Measurements from ENCODE around the gene KCTD19.
"Not testable (repeated sequence)": the region's sequence is repeated elsewhere in the genome, so short reads cannot be mapped to it uniquely, and the experiment has no call there.

KCTD19 gene

DNA sequence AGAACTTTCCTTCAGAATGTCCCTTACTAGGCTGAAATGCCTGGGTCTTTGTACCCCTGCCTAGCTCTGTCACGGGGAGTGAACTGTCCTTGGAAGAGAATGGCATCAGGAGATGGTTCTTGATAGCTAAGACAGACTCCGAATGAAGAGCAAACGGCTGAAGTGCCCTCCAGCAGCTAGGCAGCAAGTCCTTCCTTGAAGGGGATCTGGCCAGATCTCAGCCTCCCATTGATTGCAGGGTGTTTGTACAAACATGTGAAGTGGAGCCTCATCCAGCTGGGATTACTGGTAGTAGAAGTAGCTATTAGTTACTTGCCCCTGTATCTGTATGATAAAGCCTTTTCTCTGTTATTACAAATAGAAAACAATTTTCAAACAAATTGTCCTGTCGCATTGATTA lies 31.0 kb upstream of the KCTD19 start:
- TF ChIP-seq, protein P1, sequence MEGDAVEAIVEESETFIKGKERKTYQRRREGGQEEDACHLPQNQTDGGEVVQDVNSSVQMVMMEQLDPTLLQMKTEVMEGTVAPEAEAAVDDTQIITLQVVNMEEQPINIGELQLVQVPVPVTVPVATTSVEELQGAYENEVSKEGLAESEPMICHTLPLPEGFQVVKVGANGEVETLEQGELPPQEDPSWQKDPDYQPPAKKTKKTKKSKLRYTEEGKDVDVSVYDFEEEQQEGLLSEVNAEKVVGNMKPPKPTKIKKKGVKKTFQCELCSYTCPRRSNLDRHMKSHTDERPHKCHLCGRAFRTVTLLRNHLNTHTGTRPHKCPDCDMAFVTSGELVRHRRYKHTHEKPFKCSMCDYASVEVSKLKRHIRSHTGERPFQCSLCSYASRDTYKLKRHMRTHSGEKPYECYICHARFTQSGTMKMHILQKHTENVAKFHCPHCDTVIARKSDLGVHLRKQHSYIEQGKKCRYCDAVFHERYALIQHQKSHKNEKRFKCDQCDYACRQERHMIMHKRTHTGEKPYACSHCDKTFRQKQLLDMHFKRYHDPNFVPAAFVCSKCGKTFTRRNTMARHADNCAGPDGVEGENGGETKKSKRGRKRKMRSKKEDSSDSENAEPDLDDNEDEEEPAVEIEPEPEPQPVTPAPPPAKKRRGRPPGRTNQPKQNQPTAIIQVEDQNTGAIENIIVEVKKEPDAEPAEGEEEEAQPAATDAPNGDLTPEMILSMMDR (IDR thresholded peaks at IDR 0.05; ENCODE audit: insufficient read depth, missing control alignments): no peak
- FAIRE-seq: no peak
- no peak for DNase-seq (ENCODE audit: insufficient read length, low spot score)

DNA sequence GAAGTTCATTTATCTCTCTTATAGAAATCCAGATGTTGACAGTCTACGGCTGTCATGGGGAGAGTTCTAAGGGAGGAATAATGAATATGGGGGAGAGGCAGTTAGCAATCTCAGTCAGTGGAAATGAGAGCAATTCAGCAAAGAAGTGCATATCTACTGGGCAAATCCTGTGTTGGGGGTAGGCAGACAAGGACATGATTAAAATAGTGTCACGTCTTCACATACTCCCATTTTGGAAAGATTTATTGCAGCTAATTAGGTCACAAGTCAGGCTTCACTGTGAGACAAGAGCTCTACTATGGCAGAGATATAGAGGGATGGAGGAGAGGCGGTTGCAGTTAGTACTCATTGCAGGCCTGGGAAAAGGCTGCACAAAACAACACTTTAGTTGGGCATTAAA lies 29.9 kb upstream of the KCTD19 start:
- TF ChIP-seq, protein P1 (IDR thresholded peaks at IDR 0.05; ENCODE audit: insufficient read depth, missing control alignments): no peak
- no peak for DNase-seq (ENCODE audit: insufficient read length, low spot score)
- no peak for FAIRE-seq

GRCh38 chr16:67352463-67352862 lies 25.9 kb upstream of the KCTD19 start:
- not testable (repeated sequence) for FAIRE-seq; DNase-seq (ENCODE audit: insufficient read length, low spot score)

DNA sequence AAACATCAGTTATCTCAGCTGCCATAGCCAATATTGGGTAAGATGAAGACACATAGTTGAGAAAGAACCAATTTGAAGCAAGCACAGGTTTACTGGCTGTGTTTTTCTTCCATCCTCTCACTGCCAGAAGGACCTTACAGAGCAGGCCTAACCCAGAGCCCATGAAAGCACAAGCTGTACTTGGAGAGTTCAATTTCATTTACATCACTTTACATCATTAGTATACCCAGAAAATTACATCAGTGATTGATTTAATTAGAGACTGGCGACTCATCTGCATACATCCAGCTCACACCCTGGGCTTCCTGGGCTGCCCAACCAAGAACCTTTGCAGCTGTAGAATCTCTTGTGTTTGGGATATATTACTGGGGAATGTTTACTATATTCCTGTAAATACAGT lies 23.8 kb upstream of the KCTD19 start:
- DNase-seq (ENCODE audit: insufficient read length, low spot score) (no peak), FAIRE-seq (no peak)
- TF ChIP-seq, protein P1 (IDR thresholded peaks at IDR 0.05; ENCODE audit: insufficient read depth, missing control alignments): no peak

DNA sequence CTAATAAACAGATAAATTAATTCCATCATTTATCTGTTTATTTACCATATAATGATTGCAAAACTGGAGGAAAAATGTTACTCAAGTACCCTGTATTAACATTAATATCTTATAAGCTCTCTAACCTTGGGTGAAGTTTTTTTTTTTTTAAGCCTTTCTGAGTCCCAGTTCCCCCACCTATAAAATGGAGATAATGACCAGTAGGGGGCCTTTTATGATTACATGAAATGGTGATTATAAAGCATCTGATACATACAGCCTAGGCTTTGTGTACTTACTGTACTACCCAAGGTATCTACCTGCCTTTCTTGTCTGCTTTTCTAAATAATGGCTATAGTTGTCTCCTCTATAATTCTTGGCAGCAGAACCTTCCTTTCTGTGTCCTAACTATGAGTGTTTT lies 22.6 kb upstream of the KCTD19 start:
- FAIRE-seq (no peak), DNase-seq (ENCODE audit: insufficient read length, low spot score) (no peak)
- TF ChIP-seq, protein P1 (IDR thresholded peaks at IDR 0.05; ENCODE audit: insufficient read depth, missing control alignments): peak; percentile 50

DNA sequence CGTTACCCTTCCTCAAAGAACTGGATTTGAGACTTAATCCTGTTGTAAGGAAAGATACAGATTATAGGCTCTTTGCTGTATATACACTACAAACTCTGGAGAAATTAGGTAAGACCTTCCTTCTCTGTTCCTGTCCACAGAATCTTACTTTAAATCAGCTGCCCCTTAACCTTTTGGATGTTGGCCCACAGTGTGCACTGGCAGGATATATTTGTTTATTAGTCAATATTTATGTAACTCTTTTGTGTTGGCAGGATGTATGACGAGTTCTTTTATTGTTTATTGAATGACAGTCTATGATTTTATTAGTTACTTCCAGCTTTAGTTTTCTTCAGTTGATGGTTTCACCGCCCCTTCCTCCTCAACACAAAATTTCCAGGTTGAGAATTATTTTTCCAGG lies 19.8 kb upstream of the KCTD19 start:
- FAIRE-seq (no peak), DNase-seq (ENCODE audit: insufficient read length, low spot score) (no peak)
- TF ChIP-seq, protein P1 (IDR thresholded peaks at IDR 0.05; ENCODE audit: insufficient read depth, missing control alignments): no peak

DNA sequence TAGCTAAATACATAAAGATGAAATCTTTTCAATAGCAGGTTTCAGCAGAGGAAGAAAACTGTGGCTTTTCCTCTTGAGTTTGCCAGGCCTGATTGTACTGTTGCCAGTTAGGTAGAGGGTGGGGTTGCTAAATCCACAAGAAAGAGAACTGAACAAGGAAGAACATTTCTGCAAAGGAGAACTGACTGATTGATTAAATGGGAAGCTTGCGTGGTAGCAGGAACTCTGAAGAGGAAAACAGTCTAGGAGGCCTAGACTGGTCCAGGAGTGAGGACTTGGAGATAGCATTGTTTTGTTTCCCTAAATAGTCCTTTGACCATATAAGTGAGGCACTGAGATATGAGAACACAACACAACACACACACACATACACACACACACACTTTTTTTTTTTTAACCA lies 18.9 kb upstream of the KCTD19 start:
- DNase-seq (ENCODE audit: insufficient read length, low spot score) (no peak), FAIRE-seq (no peak)
- TF ChIP-seq, protein P1 (IDR thresholded peaks at IDR 0.05; ENCODE audit: insufficient read depth, missing control alignments): no peak

DNA sequence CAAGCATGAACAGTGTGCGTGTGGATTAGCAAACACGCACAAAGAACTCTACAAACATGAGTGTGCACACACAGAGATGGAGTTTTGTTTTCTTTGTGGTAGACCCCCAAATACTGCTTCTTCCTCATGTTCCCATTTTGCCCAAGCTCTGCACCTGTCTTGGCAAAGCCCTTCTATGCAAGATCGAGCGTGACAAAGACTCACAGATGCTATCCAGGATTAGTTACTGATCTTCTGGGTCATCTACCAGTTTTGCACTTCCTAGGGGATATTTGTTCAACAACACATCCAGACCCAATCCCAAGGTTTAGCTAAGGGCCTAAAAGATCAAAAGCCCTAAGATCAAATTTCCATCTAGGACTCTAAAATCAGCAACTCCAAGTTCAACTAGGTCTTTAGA lies 16.1 kb upstream of the KCTD19 start:
- FAIRE-seq: no peak
- TF ChIP-seq, protein P1 (IDR thresholded peaks at IDR 0.05; ENCODE audit: insufficient read depth, missing control alignments): no peak
- DNase-seq (ENCODE audit: insufficient read length, low spot score): no peak

Measured in D721Med (cell line).